M059J (cell line): ENCODE measurements around the gene PTPN2. TPM values are rescaled to one million over a fixed set of nuclear protein-coding genes. Genes with fewer than 3 reads are reported as not detected.
"Not testable (repeated sequence)": the region's sequence is repeated elsewhere in the genome, so short reads cannot be mapped to it uniquely, and the experiment has no call there.

Source experiments
- DNase-seq: peaks from one replicate; pipeline ENCODE4 v3.0.0-alpha.2; 2012; ENCODE audit warnings: low read depth
- total RNA-seq: library from RNA; depleted of rRNA; stranded (reverse); fragments of >200 nt; shearing (Covaris generic); gene quantifications from 2 replicates; pipeline ENCODE4 v1.2.3, GENCODE V29; 2014

PTPN2 gene
- total RNA-seq, 1 experiment from 2014 or later = 23.0 TPM

DNA sequence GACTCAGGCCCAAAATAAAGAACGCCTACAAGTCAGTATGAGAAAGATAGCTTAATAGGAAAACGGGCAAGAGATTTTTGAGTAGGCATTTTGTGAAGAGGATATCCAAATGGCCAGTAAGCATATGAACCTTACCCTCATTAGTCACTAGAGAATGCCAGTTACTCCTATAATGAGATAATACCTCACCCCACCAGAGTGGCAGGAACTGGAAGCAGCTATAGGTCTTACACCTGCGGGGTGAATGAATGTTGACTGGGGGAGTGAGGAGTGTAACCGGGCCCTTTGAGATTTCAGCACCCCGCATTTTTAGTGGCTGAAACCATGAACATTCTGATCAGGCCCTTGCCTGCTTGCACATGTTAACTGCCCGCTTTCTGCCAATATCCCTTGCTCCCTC, 7.5 kb upstream of the PTPN2 start:
- DNase-seq = no peak

DNA sequence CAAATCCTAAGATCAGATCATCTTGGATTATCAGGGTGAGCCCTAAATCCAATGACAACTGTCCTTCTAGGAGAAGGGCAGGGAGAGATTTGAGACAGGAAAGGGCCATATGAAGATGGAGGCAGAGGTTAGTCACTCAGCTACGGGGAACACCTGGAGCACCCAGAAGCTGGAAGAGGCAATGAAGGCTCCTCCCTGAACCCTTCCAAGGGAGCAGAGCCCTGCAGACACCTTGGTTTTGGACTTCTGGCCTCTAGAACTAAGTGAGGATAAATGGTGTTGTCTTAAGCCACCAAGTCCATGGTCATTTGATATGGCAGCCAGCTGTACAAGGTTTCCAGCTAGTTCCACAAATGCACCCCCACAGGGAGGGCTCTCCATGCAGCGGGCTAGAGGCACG, 6.9 kb upstream of the PTPN2 start:
- no peak for DNase-seq

DNA sequence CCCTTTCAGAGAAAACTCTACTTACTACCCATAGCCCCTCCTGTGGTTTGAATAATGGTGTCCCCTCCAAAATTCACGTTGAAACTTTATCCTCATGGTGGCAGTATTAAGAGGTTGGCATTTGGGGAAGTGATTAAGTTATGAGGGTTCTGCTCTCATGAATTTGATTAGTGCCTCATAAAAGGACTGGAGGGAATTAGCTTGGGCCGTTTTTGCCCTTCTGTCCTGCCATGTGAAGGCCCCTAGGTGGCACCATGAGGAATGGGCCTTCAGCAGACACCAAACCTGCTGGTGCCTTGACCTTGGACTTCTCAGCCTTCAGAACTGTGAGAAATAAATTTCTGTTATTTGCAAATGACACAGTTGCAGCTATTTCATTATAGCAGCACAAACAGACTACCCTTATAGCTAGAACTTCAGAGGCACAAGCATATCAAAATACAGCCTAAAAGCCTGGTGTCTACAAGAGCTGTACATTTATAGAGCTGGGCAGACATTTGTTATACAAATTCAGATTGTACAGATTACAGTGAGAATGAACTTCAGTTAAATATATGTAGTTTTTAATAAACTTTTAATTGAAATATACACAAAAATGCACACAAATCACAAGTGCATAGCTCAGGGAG, 2.6 kb upstream of the PTPN2 start:
- peak; percentile 37 for DNase-seq

GRCh38 chr18:12885500-12885899, 1.5 kb upstream of the PTPN2 start:
- no peak for DNase-seq

DNA sequence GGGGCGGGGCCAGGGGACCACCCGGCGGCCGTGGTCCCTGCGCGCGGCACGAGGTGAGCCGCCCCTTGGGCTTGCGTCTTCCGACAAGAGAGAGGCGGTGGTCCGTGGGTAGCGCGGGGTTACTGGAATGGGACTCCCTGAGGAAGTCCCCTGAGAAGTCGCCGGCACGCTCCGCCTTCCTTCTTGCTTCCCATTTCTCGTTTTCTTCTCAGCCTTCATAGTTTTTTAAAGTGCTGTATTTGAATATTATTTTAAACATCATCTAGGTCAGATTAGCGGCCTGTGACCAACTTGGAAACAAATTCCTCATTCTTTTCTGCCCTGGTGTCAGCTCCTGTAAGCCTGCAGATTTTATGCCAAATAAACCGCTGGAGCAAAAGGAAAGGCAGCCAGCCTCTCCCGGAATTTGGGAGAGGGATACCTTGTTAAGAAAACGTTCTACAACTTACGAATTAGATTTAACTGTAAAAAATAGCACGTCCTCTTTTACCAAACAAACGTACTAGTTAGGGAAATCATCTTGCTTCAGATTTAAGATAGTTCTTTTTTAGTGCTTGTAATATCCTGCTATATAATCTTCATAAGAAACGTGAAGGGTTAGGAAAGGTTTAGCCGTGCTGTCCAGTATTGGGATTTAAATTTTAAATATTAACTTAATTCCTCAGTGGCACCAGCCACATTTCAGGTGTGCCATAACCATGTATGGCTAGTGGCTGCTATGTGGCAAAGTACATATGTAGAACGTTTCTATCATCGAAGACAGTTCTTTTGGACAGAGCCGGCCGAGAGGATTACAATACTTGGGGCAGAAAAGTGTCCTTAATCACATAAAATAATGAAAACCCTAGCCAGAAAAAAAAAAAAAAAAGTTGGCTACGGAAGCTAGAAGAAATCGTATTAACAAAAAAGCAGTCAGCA, 628 bp upstream of the PTPN2 start:
- peak; percentile 16 for DNase-seq

DNA sequence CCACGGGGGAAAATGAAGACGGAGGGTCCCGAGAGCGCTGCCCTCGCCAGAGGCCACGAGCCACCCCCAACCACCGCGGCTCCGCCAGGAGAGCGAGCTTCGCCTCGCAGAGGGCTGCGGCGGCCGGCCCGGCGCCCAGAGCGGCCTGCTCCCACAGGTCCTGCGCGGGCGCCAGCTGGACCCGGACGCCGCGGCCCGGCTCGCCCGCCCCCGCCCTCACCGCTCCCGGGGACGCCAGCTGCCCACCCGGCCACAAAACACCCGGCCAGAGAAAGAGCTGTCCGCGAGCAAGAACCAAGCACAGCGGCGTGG, 709 bp downstream of the PTPN2 start:
- DNase-seq = peak; percentile 19

- no peak for DNase-seq
Observed at GRCh38 chr18:12882453-12883371, 1.3 kb downstream of the PTPN2 start.

DNA sequence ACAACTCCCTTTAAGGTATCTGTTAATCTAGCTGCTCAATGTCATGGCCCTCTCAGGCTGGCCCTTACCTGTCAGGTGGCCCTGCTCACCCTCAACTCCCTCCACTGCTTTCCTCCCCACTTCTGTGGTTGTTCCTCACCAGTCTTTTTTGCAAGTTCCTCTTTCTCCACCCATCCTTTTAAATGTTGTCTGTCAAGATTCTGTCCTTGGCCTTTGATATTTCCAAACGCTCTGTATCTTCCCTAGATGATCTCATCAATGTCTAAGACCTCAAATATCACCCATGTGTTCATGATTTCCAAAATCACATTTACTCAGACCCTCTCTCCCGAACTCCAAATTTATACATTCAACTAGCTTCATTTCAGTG, 3.5 kb downstream of the PTPN2 start:
- DNase-seq = no peak

- no peak for DNase-seq
Observed at GRCh38 chr18:12879840-12880540, 4.0 kb downstream of the PTPN2 start.

DNA sequence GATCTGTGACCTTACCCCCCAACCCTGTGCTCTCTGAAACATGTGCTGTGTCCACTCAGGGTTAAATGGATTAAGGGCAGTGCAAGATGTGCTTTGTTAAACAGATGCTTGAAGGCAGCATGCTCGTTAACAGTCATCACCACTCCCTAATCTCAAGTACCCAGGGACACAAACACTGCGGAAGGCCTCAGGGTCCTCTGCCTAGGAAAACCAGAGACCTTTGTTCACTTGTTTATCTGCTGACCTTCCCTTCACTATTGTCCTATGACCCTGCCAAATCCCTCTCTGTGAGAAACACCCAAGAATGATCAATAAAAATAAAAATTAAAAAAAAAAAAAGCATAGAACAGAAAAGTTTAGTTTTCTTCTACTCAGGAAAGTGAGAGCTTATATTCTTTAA, 9.0 kb downstream of the PTPN2 start:
- not testable (repeated sequence) for DNase-seq

DNA sequence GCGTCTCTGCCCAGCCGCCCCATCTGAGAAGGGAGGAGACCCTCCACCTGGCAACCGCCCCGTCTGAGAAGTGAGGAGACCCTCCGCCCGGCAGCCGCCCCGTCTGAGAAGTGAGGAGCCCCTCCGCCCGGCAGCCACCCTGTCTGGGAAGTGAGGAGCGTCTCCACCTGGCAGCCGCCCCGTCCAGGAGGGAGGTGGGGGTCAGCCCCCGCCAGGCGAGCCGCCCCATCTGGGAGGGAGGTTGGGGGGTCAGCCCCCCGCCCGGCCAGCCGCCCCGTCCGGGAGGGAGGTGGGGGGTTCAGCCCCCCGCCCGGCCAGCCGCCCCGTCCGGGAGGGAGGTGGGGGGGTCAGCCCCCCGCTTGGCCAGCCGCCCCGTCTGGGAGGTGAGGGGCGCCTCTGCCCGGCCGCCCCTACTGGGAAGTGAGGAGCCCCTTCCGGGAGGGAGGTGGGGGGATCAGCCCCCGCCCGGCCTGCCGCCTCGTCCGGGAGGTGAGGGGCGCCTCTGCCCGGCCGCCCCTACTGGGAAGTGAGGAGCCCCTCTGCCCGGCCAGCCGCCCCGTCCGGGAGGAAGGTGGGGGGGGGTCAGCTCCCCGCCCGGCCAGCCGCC, 10.0 kb downstream of the PTPN2 start:
- not testable (repeated sequence) for DNase-seq

- no peak for DNase-seq
Observed at GRCh38 chr18:12872408-12872807, 11.6 kb downstream of the PTPN2 start.

DNA sequence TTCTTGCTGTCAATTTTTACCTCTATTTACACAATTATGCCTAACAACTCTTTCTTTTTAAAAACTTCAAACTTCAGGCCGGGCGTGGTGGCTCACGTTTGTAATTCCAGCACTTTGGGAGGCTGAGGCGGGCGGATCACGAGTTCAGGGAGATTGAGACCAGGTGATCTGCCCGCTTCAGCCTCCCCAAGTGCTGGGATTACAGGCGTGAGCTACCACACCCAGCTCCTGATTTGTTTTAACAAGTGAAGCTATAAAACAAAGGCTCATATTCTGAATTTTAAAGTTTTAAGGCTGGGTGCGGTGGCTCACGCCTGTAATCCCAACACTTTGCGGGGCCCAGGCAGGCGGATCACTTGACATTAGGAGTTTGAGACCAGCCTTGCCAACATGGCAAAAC, 15.5 kb downstream of the PTPN2 start:
- no peak for DNase-seq

- DNase-seq = no peak
Observed at GRCh38 chr18:12867441-12868123, 16.5 kb downstream of the PTPN2 start.

DNA sequence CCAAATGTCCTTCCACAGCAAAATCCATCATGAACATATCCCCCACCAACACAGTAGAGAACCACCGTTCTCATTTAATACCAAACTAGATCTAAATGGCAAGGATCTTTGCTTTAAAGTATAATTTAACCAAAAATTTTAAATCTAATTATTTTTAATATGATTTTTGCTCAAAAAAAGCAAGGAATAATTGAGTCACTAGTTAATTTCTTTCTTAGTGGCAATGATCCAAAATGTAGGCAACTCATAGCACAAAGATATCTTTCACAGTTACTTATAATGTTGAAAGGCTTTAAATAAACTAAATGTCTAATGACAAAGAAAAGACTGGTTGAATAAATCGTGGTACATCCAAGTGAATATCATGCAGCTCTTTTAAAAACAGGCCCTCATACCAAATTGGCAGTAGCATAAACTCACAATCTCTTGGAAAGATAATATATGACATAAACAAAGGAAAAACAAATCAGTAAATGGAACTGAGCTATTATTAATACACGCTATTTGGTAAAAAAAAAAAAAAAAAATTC, 20.3 kb downstream of the PTPN2 start:
- DNase-seq = no peak

GRCh38 chr18:12862874-12863482, 21.1 kb downstream of the PTPN2 start:
- DNase-seq = no peak

DNA sequence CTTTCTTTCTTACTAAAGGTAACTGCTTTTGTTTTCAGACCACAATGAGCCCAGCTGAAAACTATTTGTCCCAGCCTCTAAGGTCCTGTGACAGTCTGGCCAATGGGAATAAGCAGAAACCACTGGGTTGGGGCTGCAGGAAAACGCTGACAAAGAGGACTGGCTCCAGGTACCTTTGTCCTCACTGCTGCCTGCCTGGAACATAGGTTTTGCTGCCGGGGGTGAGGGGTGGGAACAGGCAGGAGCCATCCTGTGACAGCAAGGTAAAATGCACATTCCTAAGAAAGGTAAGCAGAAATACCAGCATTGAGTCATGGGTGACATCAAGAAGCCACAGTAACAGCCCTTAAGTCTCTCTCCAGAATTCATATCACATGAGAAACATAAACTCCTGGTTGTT, 21.6 kb downstream of the PTPN2 start:
- DNase-seq = peak; percentile 36

- no peak for DNase-seq
Observed at GRCh38 chr18:12861637-12862036, 22.4 kb downstream of the PTPN2 start.

GRCh38 chr18:12860530-12860929, 23.5 kb downstream of the PTPN2 start:
- DNase-seq = no peak

- no peak for DNase-seq
Observed at GRCh38 chr18:12858991-12859390, 25.0 kb downstream of the PTPN2 start.
